Measurements from ENCODE around the gene TENM3.
"Not testable (repeated sequence)": the region's sequence is repeated elsewhere in the genome, so short reads cannot be mapped to it uniquely, and the experiment has no call there.

Gene TENM3

GRCh38 chr4:182228991-182229577, 14.1 kb upstream of the TENM3 start:
- DNase-seq: no peak

DNA sequence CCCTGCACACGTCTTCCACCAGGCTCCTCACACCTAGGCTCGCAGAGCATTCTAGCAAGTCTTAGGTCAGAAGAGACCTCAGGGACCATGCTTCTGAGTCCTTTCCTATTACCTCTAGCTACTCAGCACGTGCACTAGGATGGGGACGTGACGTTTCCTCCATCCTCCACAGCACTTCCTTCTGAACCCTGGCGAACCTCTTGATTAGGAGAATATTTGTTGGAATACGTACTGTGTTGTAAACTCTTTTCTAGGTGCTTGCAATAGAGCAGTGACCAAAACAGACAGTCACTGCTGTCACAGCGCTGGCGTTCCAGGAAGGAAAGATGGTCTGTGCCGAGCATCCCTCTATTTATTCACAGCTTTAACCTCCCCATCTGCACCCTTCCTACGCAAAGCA, 12.9 kb upstream of the TENM3 start:
- DNase-seq: no peak

DNA sequence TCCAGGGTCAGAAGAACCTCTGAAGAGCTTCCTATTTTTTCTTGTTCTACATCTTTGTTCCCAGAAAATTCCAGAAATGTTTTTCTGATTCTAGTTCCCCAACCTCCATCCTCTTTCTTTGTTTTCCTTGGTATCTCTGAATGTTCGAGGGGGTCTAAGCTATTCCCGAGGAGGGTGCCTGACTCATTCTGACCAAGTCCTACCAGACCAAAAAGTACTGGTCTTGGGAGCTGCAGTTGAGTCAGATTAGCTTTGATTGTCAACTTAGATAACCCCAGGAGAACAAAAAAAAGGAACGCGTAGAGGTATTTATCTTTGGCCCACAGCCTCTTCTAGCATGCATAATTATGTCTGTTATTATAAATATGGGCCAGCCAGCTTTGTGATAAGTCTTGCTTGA, 12.1 kb upstream of the TENM3 start:
- no peak for DNase-seq

DNA sequence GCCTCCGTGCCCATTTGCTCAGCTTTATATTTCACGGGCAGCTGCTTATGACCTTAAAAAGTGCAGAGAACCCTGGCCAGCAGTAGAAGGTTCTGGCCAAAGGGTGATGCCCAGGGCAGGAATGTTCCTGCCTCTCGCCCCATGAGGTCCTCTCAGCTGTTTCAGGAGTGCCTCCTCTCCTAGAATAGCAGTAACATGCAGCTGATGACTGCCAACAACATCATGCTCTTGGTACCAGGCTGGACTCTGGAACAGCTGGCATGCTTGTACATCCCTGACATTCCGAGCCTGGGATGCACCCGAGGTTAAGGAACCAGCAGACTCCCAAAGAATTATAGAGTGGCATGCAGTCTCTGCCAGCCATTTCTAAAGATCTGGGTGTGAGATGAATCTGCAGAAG, 11.7 kb upstream of the TENM3 start:
- DNase-seq: no peak

- DNase-seq: no peak
These were observed 9.7 kb upstream of the TENM3 start for GRCh38 chr4:182233310-182234090.

DNA sequence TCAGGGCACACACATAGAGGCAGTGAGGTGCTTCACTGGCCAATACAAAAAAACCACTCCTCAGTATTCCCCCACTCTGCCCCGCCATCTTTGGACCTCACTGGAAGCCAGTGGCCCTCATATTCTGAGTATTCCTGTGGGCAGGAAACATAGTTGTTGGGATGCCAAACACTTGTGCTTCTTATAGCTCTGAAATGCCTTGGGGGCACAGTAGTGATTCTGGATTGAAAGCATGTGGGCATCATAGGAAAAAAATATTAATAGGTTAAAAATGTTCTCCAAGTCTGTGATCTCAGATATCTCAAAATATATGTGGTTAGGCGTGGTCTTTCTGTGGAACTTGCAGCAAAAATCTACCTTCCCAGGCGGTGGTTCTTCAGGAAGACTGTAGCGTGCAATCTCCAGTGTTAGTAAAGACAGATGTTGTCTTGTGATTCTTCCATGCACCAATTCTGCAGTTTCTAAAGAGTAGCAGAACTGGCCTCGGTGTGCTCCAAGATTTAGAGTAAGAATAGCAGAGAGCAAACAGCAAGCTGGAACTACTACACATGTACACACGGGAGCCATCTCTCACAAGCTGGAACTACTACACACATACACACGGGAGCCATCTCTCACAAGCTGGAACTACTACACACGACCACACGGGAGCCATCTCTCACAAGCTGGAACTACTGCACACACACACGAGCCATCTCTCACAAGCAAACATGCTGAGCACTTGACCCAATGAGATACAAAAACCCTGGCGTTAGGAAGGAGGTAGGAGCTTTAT, 8.0 kb upstream of the TENM3 start:
- DNase-seq: no peak

GRCh38 chr4:182236186-182236585, 7.0 kb upstream of the TENM3 start:
- no peak for DNase-seq

DNA sequence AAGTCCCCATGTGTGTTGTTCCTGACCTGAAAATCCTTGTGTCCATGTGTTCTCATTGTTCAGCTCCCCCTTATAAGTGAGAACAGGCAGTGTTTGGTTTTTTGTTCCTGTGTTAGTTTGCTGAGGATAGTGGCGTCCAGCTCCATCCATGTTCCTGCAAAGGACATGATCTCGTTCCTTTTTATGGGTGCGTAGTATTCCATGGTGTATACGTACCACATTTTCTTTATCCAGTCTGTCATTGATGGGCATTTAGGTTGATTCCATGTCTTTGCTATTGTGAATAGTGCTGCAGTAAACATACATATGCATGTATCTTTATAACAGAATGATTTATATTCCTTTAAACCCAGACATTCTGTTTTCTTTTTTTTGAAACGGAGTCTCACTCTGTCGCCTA, 6.2 kb upstream of the TENM3 start:
- not testable (repeated sequence) for DNase-seq

DNA sequence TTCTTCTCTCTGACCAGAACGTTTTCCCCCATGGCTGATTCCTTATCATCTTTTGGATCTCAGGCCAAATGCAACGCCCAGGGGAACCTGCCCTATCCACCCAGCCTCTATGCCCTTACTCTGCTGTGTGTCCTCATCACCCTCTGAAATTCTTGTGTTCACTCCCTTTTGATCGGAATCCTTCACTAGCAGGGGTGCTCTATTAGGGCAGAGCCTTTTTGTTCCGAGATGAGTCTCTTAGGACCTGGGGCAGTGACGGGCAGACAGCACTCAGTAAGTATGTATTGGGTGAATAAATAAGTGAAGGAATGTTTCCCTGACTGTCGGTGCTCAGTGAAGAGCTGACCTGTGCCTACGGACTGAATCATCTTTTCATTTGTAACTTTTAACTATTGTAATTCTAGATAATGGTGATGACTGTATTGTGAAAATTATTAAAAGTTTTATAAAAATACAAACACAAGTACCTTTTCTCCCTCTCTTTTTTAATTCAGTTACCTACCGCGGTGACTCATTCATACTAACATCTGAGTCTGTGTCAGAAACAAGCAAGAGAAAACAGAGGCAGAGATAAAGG, 4.8 kb upstream of the TENM3 start:
- no peak for DNase-seq

DNA sequence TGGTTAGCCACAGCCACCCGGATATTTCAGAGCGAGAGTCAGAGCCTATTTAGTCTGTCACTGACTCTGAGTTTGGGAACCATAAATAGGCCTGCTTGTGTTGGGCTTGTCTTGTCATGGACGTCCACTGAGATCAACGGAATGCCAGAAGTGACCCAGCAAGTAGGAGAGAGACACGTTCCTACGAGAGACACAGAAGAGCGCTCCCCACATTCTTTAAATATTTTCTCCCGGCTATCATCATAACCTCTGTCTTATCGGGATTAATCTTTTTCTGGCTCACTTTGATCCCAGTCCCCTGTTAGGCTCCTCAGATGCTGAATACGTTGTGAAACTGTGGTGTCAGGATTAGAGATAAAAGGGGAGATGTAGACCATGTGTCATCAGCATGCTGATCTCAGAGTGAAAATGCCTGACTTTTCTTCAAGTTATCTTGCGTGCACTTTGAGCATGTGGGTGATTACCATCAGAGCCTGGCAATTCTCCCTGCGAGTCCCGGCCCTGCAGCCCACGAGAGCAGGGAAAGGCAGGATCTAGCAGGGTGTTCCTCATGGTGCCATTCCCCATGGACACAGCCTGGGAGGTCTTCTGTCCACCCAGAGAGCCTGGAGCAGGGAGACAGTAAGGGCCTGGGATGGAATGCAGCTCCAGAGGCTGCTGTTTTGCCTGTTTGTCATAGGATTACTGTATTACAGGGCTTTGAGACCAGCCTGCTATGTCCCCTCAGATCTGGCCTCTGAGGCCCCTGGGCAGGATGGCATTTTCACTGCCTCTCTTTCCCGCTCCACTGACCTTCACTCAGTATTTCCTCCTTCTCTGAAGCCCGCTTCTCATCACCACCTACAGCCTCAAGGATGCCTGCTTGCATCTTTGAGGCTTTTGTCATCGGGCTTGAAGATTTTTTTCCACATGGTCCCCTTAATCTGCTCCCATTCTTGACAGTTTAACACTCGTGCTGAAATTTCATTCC, 2.8 kb upstream of the TENM3 start:
- DNase-seq: no peak

GRCh38 chr4:182242260-182242659, 942 bp upstream of the TENM3 start:
- DNase-seq: not testable (repeated sequence)

DNA sequence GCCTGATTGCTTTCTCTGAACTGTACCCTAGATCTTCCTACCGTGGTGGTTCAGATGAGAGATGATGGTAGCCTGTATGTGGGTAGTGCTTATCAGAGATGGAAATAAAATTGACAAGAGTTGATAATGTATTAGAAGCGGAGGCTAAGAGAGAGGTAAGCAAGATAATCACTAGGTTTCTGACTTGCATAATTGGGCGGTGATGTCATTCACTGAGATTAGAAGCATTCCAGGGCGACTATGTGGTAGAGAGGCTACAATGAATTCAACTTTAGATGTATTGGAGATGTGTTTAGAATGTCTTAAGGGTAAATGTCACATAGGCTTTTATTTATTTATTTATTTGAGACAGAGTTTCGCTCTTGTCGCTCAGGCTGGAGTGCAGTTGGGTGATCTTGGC, 415 bp upstream of the TENM3 start:
- no peak for DNase-seq

- DNase-seq: no peak
These were observed 1.8 kb downstream of the TENM3 start for GRCh38 chr4:182245041-182245440.

GRCh38 chr4:182245541-182246215, 2.5 kb downstream of the TENM3 start:
- DNase-seq: no peak

GRCh38 chr4:182246401-182247205, 3.4 kb downstream of the TENM3 start:
- no peak for DNase-seq

GRCh38 chr4:182248295-182248694, 5.1 kb downstream of the TENM3 start:
- DNase-seq: no peak

DNA sequence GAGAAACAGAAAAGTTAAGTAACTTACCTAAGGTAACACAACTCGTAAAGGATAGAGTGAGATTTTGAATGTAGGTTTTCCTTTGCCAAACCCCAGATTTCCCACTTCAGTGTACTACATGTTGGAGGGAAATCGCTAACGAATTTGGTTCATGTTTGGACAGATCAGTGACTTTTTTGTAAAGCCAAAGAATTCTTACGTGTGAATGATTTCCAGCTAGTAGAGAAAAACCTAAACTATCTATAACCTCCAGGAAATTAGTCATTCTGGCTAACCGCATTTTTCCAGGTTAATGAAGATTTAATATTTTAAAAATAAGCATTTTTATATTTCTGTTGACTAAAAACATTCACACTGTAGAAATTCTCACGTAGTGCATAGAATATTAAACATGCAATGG, 7.2 kb downstream of the TENM3 start:
- DNase-seq: no peak

GRCh38 chr4:182251116-182251515, 7.9 kb downstream of the TENM3 start:
- DNase-seq: no peak

GRCh38 chr4:182252220-182252619, 9.0 kb downstream of the TENM3 start:
- no peak for DNase-seq

DNA sequence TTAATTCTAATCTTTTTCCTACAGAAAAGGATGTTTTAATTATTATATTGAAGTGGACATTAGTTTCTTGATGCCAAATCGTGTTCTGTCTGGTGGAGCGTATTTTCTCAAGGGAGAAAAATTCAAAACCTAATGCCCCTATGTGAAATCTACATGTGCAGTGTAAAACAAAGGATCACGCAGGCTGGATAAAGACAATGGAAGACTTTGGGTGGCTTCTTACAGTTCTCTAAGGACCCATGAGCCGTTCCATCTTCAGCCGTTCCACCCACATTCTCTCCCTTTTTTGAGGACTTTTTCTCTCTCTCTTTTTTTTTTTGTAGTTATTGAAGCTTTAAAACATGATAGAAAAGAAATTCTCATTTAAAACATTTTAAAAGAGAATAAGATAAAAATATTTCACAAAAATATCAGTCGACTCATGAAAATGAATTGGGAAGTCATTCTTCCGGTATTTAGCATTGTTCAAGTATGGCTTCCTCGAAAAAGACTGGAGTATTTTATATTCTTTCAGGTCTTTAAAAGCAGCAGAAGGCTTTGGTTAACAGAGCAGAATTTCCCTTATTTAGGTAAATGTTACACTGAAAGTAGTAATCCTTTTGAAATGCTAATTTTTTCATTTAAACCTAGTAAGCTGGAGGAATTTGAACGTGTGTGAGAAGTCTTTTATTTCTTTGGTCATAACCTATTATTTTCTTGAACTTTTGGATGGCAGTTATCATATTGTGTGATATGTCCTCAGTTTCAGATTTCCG, 11.0 kb downstream of the TENM3 start:
- no peak for DNase-seq

Measured in NCI-H82 (cell line).